Gastroesophageal sphincter (tissue), 4 donors: ENCODE results near the gene ROPN1L. TPM values are rescaled to one million over a fixed set of nuclear protein-coding genes. Genes with fewer than 3 reads are reported as not detected.

Experiments
- ATAC-seq: fragments of 150-250 bp; one replicate; pipeline ENCODE4 v1.9.1; 2016; ENCODE audit warnings: mild to moderate bottlenecking, moderate library complexity
- H3K27ac ChIP-seq, 4 donors: fragments of 200-600 bp; sonication (generic) in 3 of 4; 1 replicate in 3 of 4; 2 replicates in 1 of 4; pipeline ENCODE4 v1.5.1; 2016 to 2019
- H3K27me3 ChIP-seq: fragments of 200-600 bp; sonication (generic); one replicate; pipeline ENCODE4 v1.5.1; 2019
- H3K36me3 ChIP-seq, 2 donors: fragments of 200-600 bp; sonication (generic); one replicate each; pipeline ENCODE4 v1.5.1; 2019; ENCODE audit warnings: control low read depth in 1 of 2
- H3K4me1 ChIP-seq, 3 donors: fragments of 200-600 bp; sonication (generic); 1 replicate in 2 of 3; 2 replicates in 1 of 3; pipeline ENCODE4 v1.5.1; 2016 to 2019; ENCODE audit warnings: control low read depth in 2 of 3
- H3K4me3 ChIP-seq, 2 donors: fragments of 200-600 bp; sonication (generic); one replicate each; pipeline ENCODE4 v1.5.1; 2019; ENCODE audit warnings: mild to moderate bottlenecking in 1 of 2, moderate library complexity in 1 of 2
- H3K9me3 ChIP-seq, 3 donors: fragments of 200-600 bp; sonication (generic); one replicate each; pipeline ENCODE4 v1.5.1; 2017 to 2019; ENCODE audit warnings: control low read depth in 2 of 3
- EP300 ChIP-seq: sonication (generic); formaldehyde crosslinking; IDR thresholded peaks from one replicate; pipeline ENCODE4 v1.6.1; 2017; ENCODE audit warnings: antibody characterized with exemption, mild to moderate bottlenecking
- POLR2A ChIP-seq, 2 donors: fragments of 450-650 bp; IDR thresholded peaks; one replicate each; pipeline ENCODE4 v1.6.1; 2017; ENCODE audit warnings: antibody characterized with exemption in 2 of 2, mild to moderate bottlenecking in 2 of 2, moderate library complexity in 1 of 2
- POLR2AphosphoS5 ChIP-seq: sonication (generic); formaldehyde crosslinking; IDR thresholded peaks from one replicate; pipeline ENCODE4 v1.6.1; 2017; ENCODE audit warnings: antibody characterized with exemption
- WGBS, 2 donors: methylation state at CpG; one replicate each; pipeline ENCODE4 v1.1.5; 2018; ENCODE audit warnings: low coverage in 1 of 2; 5-methylcytosine and 5-hydroxymethylcytosine counted together
- total RNA-seq, 4 donors: library from RNA; depleted of rRNA; stranded (reverse); fragments of >200 nt; gene quantifications; one replicate each; pipeline ENCODE4 v1.1.0, GENCODE V29; 2016
- TF ChIP-seq, protein P1 (sequence below), 4 experiments: fragments of 200-600 bp in 2 of 4; fragments of 450-650 bp in 2 of 4; sonication (generic) in 1 of 4; IDR thresholded peaks; one replicate each; pipeline ENCODE4 v1.5.1; 2017 to 2019; ENCODE audit warnings: antibody characterized with exemption in 4 of 4, mild to moderate bottlenecking in 2 of 4, moderate library complexity in 2 of 4

ROPN1L gene
- total RNA-seq, 4 donors from 2014 or later, result 1.1 TPM; not detected in 3

DNA sequence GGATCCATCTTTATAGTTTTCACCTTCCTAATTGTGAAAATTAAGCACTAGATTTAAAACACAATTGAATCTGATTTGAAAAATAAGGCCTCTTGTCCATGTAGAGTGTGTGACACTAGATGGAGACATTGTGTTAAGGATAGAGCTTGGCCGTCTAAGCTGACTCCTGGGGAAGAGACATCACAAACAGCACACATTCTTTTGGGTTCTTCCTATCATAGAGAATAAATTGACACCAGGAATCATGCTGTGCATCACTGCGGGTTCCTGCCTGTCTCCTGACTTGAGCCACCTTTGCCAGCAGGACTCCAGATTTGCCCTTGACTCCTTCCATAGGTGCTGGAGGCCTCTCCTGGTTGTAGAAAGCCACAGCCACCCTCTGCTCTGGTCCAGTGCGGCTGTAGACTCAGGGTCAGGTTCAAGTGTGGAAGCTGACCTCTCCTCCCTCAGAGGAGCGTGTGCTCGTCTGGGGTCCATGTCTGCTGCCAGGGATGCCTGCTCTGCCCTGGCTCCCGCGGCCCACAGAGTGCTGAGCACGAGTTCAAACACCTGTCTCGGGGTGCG lies 11.2 kb downstream of the ROPN1L start:
- TF ChIP-seq POLR2A (IDR thresholded peaks at IDR 0.05), result no peak
- no peak for TF ChIP-seq POLR2AphosphoS5
- TF ChIP-seq, protein P1, sequence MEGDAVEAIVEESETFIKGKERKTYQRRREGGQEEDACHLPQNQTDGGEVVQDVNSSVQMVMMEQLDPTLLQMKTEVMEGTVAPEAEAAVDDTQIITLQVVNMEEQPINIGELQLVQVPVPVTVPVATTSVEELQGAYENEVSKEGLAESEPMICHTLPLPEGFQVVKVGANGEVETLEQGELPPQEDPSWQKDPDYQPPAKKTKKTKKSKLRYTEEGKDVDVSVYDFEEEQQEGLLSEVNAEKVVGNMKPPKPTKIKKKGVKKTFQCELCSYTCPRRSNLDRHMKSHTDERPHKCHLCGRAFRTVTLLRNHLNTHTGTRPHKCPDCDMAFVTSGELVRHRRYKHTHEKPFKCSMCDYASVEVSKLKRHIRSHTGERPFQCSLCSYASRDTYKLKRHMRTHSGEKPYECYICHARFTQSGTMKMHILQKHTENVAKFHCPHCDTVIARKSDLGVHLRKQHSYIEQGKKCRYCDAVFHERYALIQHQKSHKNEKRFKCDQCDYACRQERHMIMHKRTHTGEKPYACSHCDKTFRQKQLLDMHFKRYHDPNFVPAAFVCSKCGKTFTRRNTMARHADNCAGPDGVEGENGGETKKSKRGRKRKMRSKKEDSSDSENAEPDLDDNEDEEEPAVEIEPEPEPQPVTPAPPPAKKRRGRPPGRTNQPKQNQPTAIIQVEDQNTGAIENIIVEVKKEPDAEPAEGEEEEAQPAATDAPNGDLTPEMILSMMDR (IDR thresholded peaks at IDR 0.05), result peak in 3 of 4 experiments; percentile 50 to 66 (median 62)
- TF ChIP-seq EP300, result no peak
- peaks cover 2% of the 10 kb centered on the region for H3K27me3 ChIP-seq
- no peaks in the 10 kb centered on the region for H3K36me3 ChIP-seq
- ATAC-seq, result peak; percentile 69
- H3K9me3 ChIP-seq, result no peaks in the 10 kb centered on the region
- H3K4me1 ChIP-seq, result no peaks in the 10 kb centered on the region
- no peak overlapping the region for H3K27ac ChIP-seq
- 17 to 31% methylated on average over 2 to 3 of the region's 10 CpGs for WGBS, 2 donors
- H3K4me3 ChIP-seq, result no peak overlapping the region

DNA sequence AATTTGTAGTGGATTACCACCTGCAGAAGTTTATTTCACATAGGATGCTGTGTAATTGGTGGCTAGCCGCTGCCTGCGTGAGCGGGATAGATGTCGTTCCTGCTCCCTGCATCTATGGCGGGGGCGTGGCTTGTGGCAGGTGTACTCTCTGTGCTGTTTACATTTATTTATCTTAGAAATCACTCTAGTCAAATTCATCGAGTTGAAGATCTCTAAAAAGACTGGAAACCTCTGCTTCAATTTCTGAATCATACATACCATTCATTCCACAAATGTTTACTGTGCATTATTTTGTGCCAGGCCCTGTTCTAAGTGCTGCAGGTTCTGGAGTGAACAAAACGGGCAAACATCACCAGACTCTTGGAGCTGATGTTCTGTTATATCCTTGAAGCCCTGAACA lies 11.9 kb downstream of the ROPN1L start:
- no peaks in the 10 kb centered on the region for H3K9me3 ChIP-seq
- H3K36me3 ChIP-seq, result no peaks in the 10 kb centered on the region
- H3K27ac ChIP-seq, result no peak overlapping the region
- H3K4me3 ChIP-seq, result no peak overlapping the region
- TF ChIP-seq, protein P1 (IDR thresholded peaks at IDR 0.05), result no peak
- no peak for TF ChIP-seq POLR2A (IDR thresholded peaks at IDR 0.05)
- no peak for TF ChIP-seq EP300
- TF ChIP-seq POLR2AphosphoS5, result no peak
- WGBS, 2 donors, result 13 to 82% methylated on average over 2 to 8 of the region's 8 CpGs
- no peak for ATAC-seq
- peaks cover 5% of the 10 kb centered on the region for H3K27me3 ChIP-seq
- no peaks in the 10 kb centered on the region for H3K4me1 ChIP-seq

- Histone ChIP-seq H3K27me3 (peaks cover 15% of the 10 kb centered on the region), H3K4me3 (no peak overlapping the region), H3K9me3 (no peaks in the 10 kb centered on the region), H3K27ac (no peak overlapping the region), H3K36me3 (no peaks in the 10 kb centered on the region), H3K4me1 (no peaks in the 10 kb centered on the region)
- TF ChIP-seq, protein P1 (IDR thresholded peaks at IDR 0.05), result no peak
- no peak for TF ChIP-seq POLR2A (IDR thresholded peaks at IDR 0.05)
- WGBS, 2 donors, result 78 to 89% methylated on average over 7 to 13 of the region's 19 CpGs
- peak; percentile 29 for ATAC-seq
Measured at GRCh38 chr5:10454591-10455276, 13.1 kb downstream of the ROPN1L start.

DNA sequence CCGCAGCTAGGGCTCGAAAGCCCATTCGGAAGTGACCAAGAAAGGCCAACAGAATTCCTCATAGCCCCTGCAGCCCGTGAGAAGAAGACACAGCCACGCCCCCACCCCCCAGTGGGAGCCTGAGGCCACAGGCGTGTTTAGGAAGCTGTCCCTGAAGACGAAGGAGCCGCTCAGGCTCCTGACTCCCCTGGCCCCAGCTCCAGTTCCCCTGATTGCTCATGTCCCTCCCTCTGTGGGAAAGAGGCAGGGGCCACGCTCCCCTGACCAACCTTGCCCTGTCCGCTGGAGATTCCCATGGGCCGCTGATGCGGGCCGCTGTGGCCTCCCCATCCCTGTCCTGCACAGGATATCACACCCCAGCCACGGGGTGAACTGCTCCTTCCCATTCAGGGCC lies 13.6 kb downstream of the ROPN1L start:
- Histone ChIP-seq H3K36me3 (no peaks in the 10 kb centered on the region), H3K9me3 (no peaks in the 10 kb centered on the region), H3K27me3 (peaks cover 20% of the 10 kb centered on the region), H3K27ac (no peak overlapping the region), H3K4me1 (no peaks in the 10 kb centered on the region), H3K4me3 (no peak overlapping the region)
- TF ChIP-seq, protein P1 (IDR thresholded peaks at IDR 0.05), result no peak
- 47% methylated on average over 2 of the region's 14 CpGs; no CpG with 5 or more reads in 1 of the 2 donors for WGBS, 2 donors
- ATAC-seq, result peak; percentile 12
